A673 (cell line): ENCODE results near the gene SDHA. TPM values are rescaled to one million over a fixed set of nuclear protein-coding genes. Genes with fewer than 3 reads are reported as not detected.
"Not testable (repeated sequence)": the region's sequence is repeated elsewhere in the genome, so short reads cannot be mapped to it uniquely, and the experiment has no call there.

Source experiments
- BruUV-seq: library from RNA; stranded (reverse); fragments of 400-500 nt; replicated peaks from 2 replicates; lab custom pipeline; 2021; lab: Mats Ljungman, UMichigan
- CTCF ChIA-PET: fragments of 300-600 bp; sonication (Branson Sonifier 250); formaldehyde crosslinking; loops from one replicate; lab custom pipeline; 2022; ENCODE audit warnings: antibody characterized with exemption; lab: Charles Lee
- POLR2A ChIA-PET: fragments of 300-600 bp; sonication (Branson Sonifier 250); formaldehyde crosslinking; loops from one replicate; lab custom pipeline; 2022; ENCODE audit warnings: antibody characterized with exemption; ENCODE audit not compliant: low non-redundant PET; lab: Charles Lee
- DNase-seq: peaks from one replicate; pipeline ENCODE4 v3.0.0-alpha.2; 2015; ENCODE audit warnings: low spot score
- H3K27ac ChIP-seq: fragments of 200-600 bp; sonication (generic); 2 replicates; pipeline ENCODE4 v1.5.1; 2016; ENCODE audit warnings: mixed run types, low read depth, mild to moderate bottlenecking, mixed read lengths, antibody characterized with exemption, low read length; ENCODE audit not compliant: poor library complexity, severe bottlenecking
- H3K27me3 ChIP-seq: fragments of 200-600 bp; sonication (generic); replicated peaks from 2 replicates; pipeline ENCODE4 v1.6.1; 2017; ENCODE audit warnings: mixed run types, low read depth, mild to moderate bottlenecking, mixed read lengths, antibody characterized with exemption, low read length; ENCODE audit not compliant: insufficient read depth, poor library complexity
- H3K36me3 ChIP-seq: fragments of 200-600 bp; sonication (generic); 2 replicates; pipeline ENCODE4 v1.6.1; 2016; ENCODE audit warnings: mixed run types, mild to moderate bottlenecking, mixed read lengths, antibody characterized with exemption, low read length; ENCODE audit not compliant: insufficient read depth, poor library complexity, severe bottlenecking
- H3K4me1 ChIP-seq: fragments of 200-600 bp; sonication (generic); 2 replicates; pipeline ENCODE4 v1.6.1; 2017; ENCODE audit warnings: mixed run types, mild to moderate bottlenecking, mixed read lengths, antibody characterized with exemption, low read length; ENCODE audit not compliant: insufficient read depth, poor library complexity, severe bottlenecking
- H3K4me3 ChIP-seq: fragments of 200-600 bp; sonication (generic); 2 replicates; pipeline ENCODE4 v1.5.1; 2016; ENCODE audit warnings: low read depth, mixed run types, mild to moderate bottlenecking, mixed read lengths, low read length; ENCODE audit not compliant: poor library complexity, severe bottlenecking
- H3K9me3 ChIP-seq: fragments of 200-600 bp; sonication (generic); 2 replicates; pipeline ENCODE4 v1.6.1; 2016; ENCODE audit warnings: mixed run types, low read depth, mild to moderate bottlenecking, mixed read lengths, antibody characterized with exemption, low read length; ENCODE audit not compliant: poor library complexity, severe bottlenecking
- CTCF ChIP-seq: fragments of 300-800, 200-600 bp; sonication (generic); conservative IDR thresholded peaks from 2 replicates; pipeline ENCODE4 v1.5.1; 2017; ENCODE audit warnings: low read depth, mild to moderate bottlenecking, antibody characterized with exemption, low read length, moderate library complexity, mixed read lengths
- EZH2 ChIP-seq: fragments of 200-600 bp; sonication (generic); IDR thresholded peaks from 2 replicates; pipeline ENCODE4 v1.6.1; 2017; ENCODE audit warnings: borderline replicate concordance, low read depth, mild to moderate bottlenecking, mixed read lengths, antibody characterized with exemption, low read length; ENCODE audit not compliant: poor library complexity, severe bottlenecking
- intact Hi-C: fragments of 100-400 bp; cut with micrococcal nuclease; formaldehyde crosslinking; loops from one replicate; pipeline ENCODE4 v1.10.0; 2022; ENCODE audit not compliant: unreplicated experiment
- total RNA-seq: library from RNA; stranded (reverse); gene quantifications from 2 replicates; pipeline ENCODE4 v1.2.3, GENCODE V29; 2021

The SDHA gene
- total RNA-seq, 1 experiment from 2014 or later, result 132 TPM

GRCh38 chr5:273091-273490 is 55.0 kb downstream of the SDHA start:
- intact Hi-C loops, result not testable (repeated sequence)
- peak overlapping the region; percentile 91 for H3K4me3 ChIP-seq

GRCh38 chr5:273491-273890 is 55.4 kb downstream of the SDHA start:
- H3K4me1 ChIP-seq, intact Hi-C loops, CTCF ChIA-PET, H3K27me3 ChIP-seq, H3K4me3 ChIP-seq, H3K9me3 ChIP-seq, H3K27ac ChIP-seq, POLR2A ChIA-PET, BruUV-seq, DNase-seq: not testable (repeated sequence)
- peaks cover 28% of the 10 kb centered on the region for H3K36me3 ChIP-seq

More at GRCh38 chr5:273091-273490, 55.0 kb downstream of the SDHA start:
- H3K9me3 ChIP-seq, BruUV-seq, POLR2A ChIA-PET, H3K4me1 ChIP-seq, H3K27me3 ChIP-seq, DNase-seq, CTCF ChIA-PET, H3K27ac ChIP-seq: not testable (repeated sequence)
- peaks cover 28% of the 10 kb centered on the region for H3K36me3 ChIP-seq

GRCh38 chr5:274346-274745 is 56.2 kb downstream of the SDHA start:
- H3K27me3 ChIP-seq, DNase-seq, intact Hi-C loops, BruUV-seq, H3K4me3 ChIP-seq, H3K4me1 ChIP-seq, POLR2A ChIA-PET, CTCF ChIA-PET, H3K27ac ChIP-seq, H3K9me3 ChIP-seq: not testable (repeated sequence)
- H3K36me3 ChIP-seq, result peaks cover 28% of the 10 kb centered on the region

- no peak for DNase-seq
- BruUV-seq, result no TSS peak
- no peaks in the 10 kb centered on the region for H3K4me1 ChIP-seq
Measured at GRCh38 chr5:278646-279045, 60.5 kb downstream of the SDHA start.

GRCh38 chr5:279051-279665 is 61.0 kb downstream of the SDHA start:
- H3K4me1 ChIP-seq, H3K27me3 ChIP-seq, DNase-seq, CTCF ChIA-PET, H3K4me3 ChIP-seq, POLR2A ChIA-PET, BruUV-seq, H3K9me3 ChIP-seq, intact Hi-C loops, H3K27ac ChIP-seq: not testable (repeated sequence)
- H3K36me3 ChIP-seq, result peaks cover 23% of the 10 kb centered on the region

More at GRCh38 chr5:278646-279045, 60.5 kb downstream of the SDHA start:
- Histone ChIP-seq H3K27ac (no peak overlapping the region), H3K9me3 (no peaks in the 10 kb centered on the region), H3K27me3 (no peaks in the 10 kb centered on the region), H3K36me3 (peaks cover 26% of the 10 kb centered on the region), H3K4me3 (no peak overlapping the region)
- ChIA-PET CTCF (no interaction called here), POLR2A (no interaction called here)
- TF ChIP-seq EZH2, result no peak
- no peak for TF ChIP-seq CTCF
- intact Hi-C loops, result no loop called here
